Ureter (tissue), 1 donor: ENCODE measurements around the gene KRTAP4-2. TPM values are rescaled to one million over a fixed set of nuclear protein-coding genes. Genes with fewer than 3 reads are reported as not detected.
"Not testable (repeated sequence)": the region's sequence is repeated elsewhere in the genome, so short reads cannot be mapped to it uniquely, and the experiment has no call there.

ENCODE experiments used
- DNase-seq: peaks from one replicate; pipeline ENCODE4 v3.0.0-alpha.2; 2020; ENCODE audit warnings: low spot score
- total RNA-seq: library from RNA; stranded (reverse); gene quantifications from one replicate; pipeline ENCODE4 v1.2.4, GENCODE V29; 2023
- donor health status: DM: yes; HTN: yes; CAD: no.

The KRTAP4-2 gene
- total RNA-seq, 1 donor from 2014 or later = not detected

DNA sequence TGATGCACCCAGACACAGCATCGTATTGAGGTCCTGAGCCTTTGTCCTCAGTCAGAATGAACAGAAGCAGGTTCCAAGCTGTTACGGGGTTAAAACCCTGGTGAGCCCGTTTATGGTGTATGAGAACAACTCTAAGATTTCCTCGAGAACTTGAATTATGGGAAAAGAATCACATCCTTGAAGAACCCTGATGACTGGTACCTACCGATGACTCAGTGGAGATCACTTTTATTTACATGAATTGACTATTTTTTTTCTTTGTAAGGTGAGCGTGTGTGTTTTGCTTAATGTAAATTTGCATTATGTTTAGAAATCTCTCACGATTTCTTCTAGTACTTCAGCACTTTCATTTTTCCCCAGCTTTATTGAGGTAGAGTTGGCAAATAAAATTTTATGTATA lies 14.2 kb downstream of the KRTAP4-2 start:
- DNase-seq = no peak

- DNase-seq = no peak
Observed at GRCh38 chr17:41160648-41161047, 17.4 kb downstream of the KRTAP4-2 start, which contains the start of gene KRTAP4-4. Gene KRTAP4-4, minus strand, starts transcription at chr17:41160748. Its CDS starts 57 bp downstream, at chr17:41160691.

GRCh38 chr17:41160190-41160589 lies 17.8 kb downstream of the KRTAP4-2 start:
- not testable (repeated sequence) for DNase-seq

- no peak for DNase-seq
Observed at GRCh38 chr17:41153856-41154255, 24.2 kb downstream of the KRTAP4-2 start.

GRCh38 chr17:41151525-41151924 lies 26.5 kb downstream of the KRTAP4-2 start:
- no peak for DNase-seq

GRCh38 chr17:41150026-41150425 lies 28.0 kb downstream of the KRTAP4-2 start:
- no peak for DNase-seq

GRCh38 chr17:41149652-41149985 lies 28.4 kb downstream of the KRTAP4-2 start, which contains the start of gene KRTAP4-5:
Gene KRTAP4-5, minus strand, starts transcription at chr17:41149825. Its CDS starts 58 bp downstream, at chr17:41149767.
- no peak for DNase-seq

DNA sequence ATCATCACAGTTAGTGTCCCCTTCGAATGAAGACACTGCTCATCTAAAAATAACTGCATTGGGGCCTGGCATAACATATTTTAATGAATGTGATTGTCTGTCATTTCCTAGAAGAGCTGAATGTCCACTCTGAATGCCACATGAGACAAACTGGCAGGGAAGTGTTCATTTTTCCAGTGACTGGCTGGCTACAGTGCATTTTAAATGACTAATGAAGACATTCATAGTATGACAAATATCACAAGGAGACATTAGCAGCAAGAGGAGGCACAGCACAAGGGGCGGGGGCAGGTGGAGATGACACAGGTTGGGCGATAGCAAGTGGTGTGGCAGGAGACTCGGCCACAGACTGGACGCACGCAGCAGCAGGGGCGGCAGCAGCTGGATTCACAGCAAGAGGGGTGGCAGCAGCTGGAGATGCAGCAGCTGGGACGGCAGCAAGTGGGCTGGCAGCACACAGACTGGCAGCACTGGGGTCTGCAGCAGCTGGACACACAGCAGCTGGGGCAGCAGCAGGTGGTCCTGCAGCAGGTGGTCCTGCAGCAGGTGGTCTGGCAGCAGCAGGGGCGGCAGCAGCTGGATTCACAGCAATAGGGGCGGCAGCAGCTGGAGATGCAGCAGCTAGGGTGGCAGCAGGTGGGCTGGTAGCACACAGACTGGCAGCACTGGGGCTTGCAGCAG lies 28.9 kb downstream of the KRTAP4-2 start:
- not testable (repeated sequence) for DNase-seq

DNA sequence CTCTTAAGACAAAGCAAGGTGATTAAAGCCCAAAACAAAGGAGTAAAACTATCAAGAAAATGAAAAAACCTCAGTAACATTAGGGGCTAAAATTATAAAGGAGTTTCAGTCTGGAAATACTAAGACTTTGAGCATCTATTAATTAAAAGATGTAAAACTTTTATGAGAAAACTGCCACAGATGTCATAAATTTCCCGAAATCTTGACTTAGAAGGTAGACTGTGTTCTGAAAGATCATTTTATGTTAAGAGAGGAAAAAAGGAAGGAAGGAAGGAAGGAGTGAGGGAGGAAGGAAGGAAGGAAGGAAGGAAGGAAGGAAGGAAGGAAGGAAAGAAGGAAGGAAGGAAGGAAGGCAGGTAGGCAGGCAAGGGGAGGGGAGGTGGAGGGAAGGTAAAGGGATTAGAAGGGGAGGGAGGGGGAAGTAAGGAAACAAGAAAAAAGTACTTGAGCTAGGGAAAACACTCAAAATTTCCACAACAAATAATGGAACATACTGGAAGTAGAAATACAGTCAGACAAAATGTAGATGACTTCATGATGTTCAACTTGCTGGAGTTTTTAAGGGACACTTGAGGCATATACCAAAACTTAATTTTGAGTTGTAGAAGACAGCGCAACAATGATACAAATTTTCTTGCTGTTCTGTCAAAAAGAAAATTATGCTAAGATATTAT lies 30.4 kb downstream of the KRTAP4-2 start:
- DNase-seq = no peak

DNA sequence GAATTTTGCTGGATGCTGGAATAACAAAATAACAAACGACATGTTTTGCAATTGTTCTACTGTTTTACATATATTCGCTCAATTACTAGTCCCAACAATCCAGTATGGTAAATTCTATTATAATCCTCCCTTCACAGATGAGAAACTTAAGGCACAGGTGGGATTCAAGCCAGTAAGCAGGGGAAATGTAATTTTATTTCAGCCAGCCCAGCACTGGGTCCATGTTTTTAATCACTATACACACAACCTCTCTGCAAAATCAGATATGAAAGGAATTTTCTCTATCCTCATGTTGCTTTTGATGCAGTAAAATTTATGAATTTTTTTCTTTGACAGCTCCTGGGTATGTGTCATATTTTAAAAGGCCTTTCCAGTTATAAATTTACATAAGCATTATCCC lies 32.8 kb downstream of the KRTAP4-2 start:
- no peak for DNase-seq

- DNase-seq = no peak
Observed at GRCh38 chr17:41144846-41145245, 33.2 kb downstream of the KRTAP4-2 start.

DNA sequence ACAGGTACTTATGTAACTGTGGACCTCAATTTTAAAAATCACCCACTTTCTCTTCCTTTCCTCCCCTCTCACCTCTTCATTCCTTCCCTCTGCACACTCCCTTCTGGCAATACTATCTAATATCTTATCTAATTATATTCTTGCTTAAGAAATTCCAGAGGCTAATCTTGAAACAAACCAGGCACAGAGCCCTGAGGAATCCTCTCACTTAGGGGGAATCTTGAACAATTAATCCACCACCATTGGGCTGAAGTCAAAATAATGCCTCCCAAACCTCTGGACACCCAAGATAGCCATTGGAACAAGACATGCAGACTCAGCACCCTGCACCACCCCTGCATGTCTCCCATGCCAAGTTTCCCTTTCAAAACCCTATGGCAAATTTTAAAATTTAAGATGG lies 36.7 kb downstream of the KRTAP4-2 start:
- no peak for DNase-seq

- no peak for DNase-seq
Observed at GRCh38 chr17:41140360-41141131, 37.5 kb downstream of the KRTAP4-2 start, which contains the start of gene KRTAP4-6. Gene KRTAP4-6, minus strand, starts transcription at chr17:41140544. Its CDS starts 57 bp downstream, at chr17:41140487.

DNA sequence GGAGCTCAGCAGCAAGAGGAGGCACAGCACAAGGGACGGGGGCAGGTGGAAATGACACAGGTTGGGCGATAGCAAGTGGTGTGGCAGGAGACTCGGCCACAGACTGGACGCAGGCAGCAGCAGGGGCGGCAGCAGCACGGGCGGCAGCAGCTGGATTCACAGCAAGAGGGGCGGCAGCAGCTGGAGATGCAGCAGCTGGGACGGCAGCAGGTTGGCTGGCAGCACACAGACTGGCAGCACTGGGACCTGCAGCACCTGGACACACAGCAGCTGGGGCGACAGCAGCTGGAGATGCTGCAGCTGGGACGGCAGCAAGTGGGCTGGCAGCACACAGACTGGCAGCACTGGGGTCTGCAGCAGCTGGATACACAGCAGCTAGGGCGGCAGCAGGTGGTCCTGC lies 38.2 kb downstream of the KRTAP4-2 start:
- DNase-seq = not testable (repeated sequence)

DNA sequence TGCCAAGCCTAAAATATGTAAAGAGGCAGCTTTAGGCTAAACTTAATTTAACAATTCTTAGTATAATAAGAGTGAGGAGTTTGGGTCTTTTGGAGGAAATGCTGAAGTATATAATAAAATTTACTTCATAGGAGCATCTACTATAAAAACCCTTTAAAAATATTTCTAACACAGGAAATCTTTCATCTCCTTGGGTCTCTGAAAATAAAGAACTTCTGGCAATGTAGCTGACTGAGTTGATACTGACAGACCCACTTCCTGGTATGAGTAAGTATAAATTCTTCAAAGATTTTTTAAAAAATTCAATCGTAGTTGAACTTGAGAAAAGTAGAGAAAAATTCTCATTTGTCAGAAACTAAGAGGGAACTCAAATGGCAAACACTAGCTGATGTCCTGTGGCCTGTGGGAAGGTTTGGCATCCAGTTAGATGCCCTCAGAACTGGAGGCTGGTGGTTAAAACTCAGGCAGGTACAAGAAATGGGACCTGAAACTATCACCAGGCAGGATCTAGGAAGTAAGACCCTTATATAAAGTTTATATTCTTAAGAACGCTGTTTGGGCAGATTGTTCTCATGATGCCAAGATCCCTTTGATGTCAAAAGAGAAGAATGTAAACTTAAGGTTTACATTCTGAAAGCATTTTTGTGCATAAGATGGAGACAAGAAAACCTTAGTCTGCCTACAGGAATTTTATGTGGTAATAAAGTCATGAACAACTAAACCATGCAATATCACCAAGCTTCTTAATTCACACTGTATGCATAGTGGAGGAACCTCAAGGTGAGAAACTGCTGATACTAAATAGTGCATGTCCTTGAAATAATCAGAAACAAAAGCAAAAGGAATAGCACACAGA lies 43.9 kb downstream of the KRTAP4-2 start:
- no peak for DNase-seq

DNA sequence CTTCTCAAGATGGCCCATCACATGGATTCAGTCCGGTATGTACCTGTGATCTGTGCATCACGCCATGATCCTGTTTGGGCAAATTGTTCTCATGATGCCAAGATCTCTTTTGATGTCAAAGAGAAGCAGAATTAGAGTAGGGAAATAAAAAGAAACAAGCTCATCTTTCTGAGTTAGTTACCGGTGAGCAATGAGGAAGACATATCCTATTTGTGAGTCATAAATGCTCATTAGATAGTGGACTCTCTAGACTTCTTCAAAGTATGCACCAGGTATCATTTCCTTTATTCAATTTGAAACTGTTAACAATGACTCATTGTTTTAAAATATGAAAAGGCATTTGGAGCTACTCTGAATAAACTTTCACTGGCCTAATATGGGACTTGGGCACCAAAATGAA lies 46.0 kb downstream of the KRTAP4-2 start:
- DNase-seq = no peak

Other genes starting within 250 kb of the KRTAP4-2 start
- gene KRT23, start 240.6 kb downstream of the KRTAP4-2 start, total RNA-seq = 3.9 TPM
- not detected for gene KRT39, start 211.3 kb downstream of the KRTAP4-2 start, total RNA-seq
- not detected for gene KRT40, start 193.9 kb downstream of the KRTAP4-2 start, total RNA-seq
- not detected for gene KRTAP3-3, start 184.1 kb downstream of the KRTAP4-2 start, total RNA-seq
- not detected for gene KRTAP3-2, start 178.3 kb downstream of the KRTAP4-2 start, total RNA-seq
- gene KRTAP3-1, start 169.1 kb downstream of the KRTAP4-2 start, total RNA-seq = not detected
- not detected for gene KRTAP1-5, start 151.0 kb downstream of the KRTAP4-2 start, total RNA-seq
- not detected for gene KRTAP1-4, start 148.0 kb downstream of the KRTAP4-2 start, total RNA-seq
- gene KRTAP1-3, start 143.3 kb downstream of the KRTAP4-2 start, total RNA-seq = not detected
- not detected for gene KRTAP1-1, start 136.8 kb downstream of the KRTAP4-2 start, total RNA-seq
- not detected for gene KRTAP2-1, start 130.9 kb downstream of the KRTAP4-2 start, total RNA-seq
- not detected for gene KRTAP2-2, start 123.0 kb downstream of the KRTAP4-2 start, total RNA-seq
- gene KRTAP2-3, start 118.1 kb downstream of the KRTAP4-2 start, total RNA-seq = not detected
- gene KRTAP2-4, start 112.3 kb downstream of the KRTAP4-2 start, total RNA-seq = not detected
- not detected for gene KRTAP4-7, start 94.1 kb downstream of the KRTAP4-2 start, total RNA-seq
- not detected for gene KRTAP4-8, start 80.1 kb downstream of the KRTAP4-2 start, total RNA-seq
- gene KRTAP4-16, start 76.0 kb downstream of the KRTAP4-2 start, total RNA-seq = not detected
- gene KRTAP4-9, start 72.8 kb downstream of the KRTAP4-2 start, total RNA-seq = not detected
- gene KRTAP4-11, start 59.8 kb downstream of the KRTAP4-2 start, total RNA-seq = not detected
- gene KRTAP4-12, start 54.0 kb downstream of the KRTAP4-2 start, total RNA-seq = not detected
- gene KRTAP4-6, start 37.7 kb downstream of the KRTAP4-2 start, total RNA-seq = not detected
- gene KRTAP4-5, start 28.4 kb downstream of the KRTAP4-2 start, total RNA-seq = not detected
- gene KRTAP4-4, start 17.5 kb downstream of the KRTAP4-2 start, total RNA-seq = not detected
- gene KRTAP4-3, start 10.0 kb downstream of the KRTAP4-2 start, total RNA-seq = not detected
- gene KRTAP4-1, start 6.7 kb upstream of the KRTAP4-2 start, total RNA-seq = not detected
- gene KRTAP9-1, start 11.7 kb upstream of the KRTAP4-2 start, total RNA-seq = not detected
- not detected for gene KRTAP9-2, start 48.4 kb upstream of the KRTAP4-2 start, total RNA-seq
- not detected for gene KRTAP9-3, start 54.2 kb upstream of the KRTAP4-2 start, total RNA-seq
- not detected for gene KRTAP9-8, start 59.8 kb upstream of the KRTAP4-2 start, total RNA-seq
- not detected for gene KRTAP9-4, start 71.5 kb upstream of the KRTAP4-2 start, total RNA-seq
- not detected for gene KRTAP9-9, start 77.2 kb upstream of the KRTAP4-2 start, total RNA-seq
- not detected for gene KRTAP9-6, start 87.2 kb upstream of the KRTAP4-2 start, total RNA-seq
- gene KRTAP9-7, start 97.5 kb upstream of the KRTAP4-2 start, total RNA-seq = not detected
- gene KRTAP29-1, start 124.6 kb upstream of the KRTAP4-2 start, total RNA-seq = not detected
- gene KRTAP16-1, start 131.1 kb upstream of the KRTAP4-2 start, total RNA-seq = not detected
- gene KRTAP17-1, start 137.5 kb upstream of the KRTAP4-2 start, total RNA-seq = not detected
- gene KRT33A, start 172.6 kb upstream of the KRTAP4-2 start, total RNA-seq = not detected
- not detected for gene KRT33B, start 191.6 kb upstream of the KRTAP4-2 start, total RNA-seq
- not detected for gene KRT34, start 204.1 kb upstream of the KRTAP4-2 start, total RNA-seq
- gene KRT31, start 219.4 kb upstream of the KRTAP4-2 start, total RNA-seq = not detected
- gene KRT37, start 246.4 kb upstream of the KRTAP4-2 start, total RNA-seq = not detected